HepG2 (cell line): ENCODE results near the gene SETD1B. TPM values are rescaled to one million over a fixed set of nuclear protein-coding genes. Genes with fewer than 3 reads are reported as not detected.

Experiments used
- ARHGAP35 ChIP-seq: sonication (generic); formaldehyde crosslinking; IDR thresholded peaks from 2 replicates; pipeline ENCODE4 v1.9.0; 2022; ENCODE audit warnings: mild to moderate bottlenecking, inconsistent platforms, moderate library complexity, missing genetic modification reagents, borderline replicate concordance
- NFKBIZ ChIP-seq: IDR thresholded peaks from 2 replicates; pipeline ENCODE4 v1.6.1; 2018; ENCODE audit warnings: missing genetic modification reagents, missing compliant biosample characterization
- PAX8 ChIP-seq: sonication (generic); formaldehyde crosslinking; IDR thresholded peaks from 2 replicates; pipeline ENCODE4 v1.8.0; 2022; ENCODE audit warnings: mild to moderate bottlenecking, missing genetic modification reagents, borderline replicate concordance
- YEATS4 ChIP-seq: sonication (generic); formaldehyde crosslinking; IDR thresholded peaks from 2 replicates; pipeline ENCODE4 v1.4.0; 2020; ENCODE audit warnings: missing genetic modification reagents, borderline replicate concordance
- ZFX ChIP-seq: sonication (generic); formaldehyde crosslinking; IDR thresholded peaks from 2 replicates; pipeline ENCODE4 v1.4.0; 2020; ENCODE audit warnings: mild to moderate bottlenecking, low read depth, missing genetic modification reagents, moderate library complexity
- ZFY ChIP-seq: sonication (generic); formaldehyde crosslinking; IDR thresholded peaks from 2 replicates; pipeline ENCODE4 v1.4.0; 2020; ENCODE audit warnings: missing genetic modification reagents
- ZNF354B ChIP-seq: sonication (generic); formaldehyde crosslinking; IDR thresholded peaks from 2 replicates; pipeline ENCODE4 v1.8.0; 2022; ENCODE audit warnings: mild to moderate bottlenecking, missing genetic modification reagents
- ZNF782 ChIP-seq: sonication (generic); formaldehyde crosslinking; IDR thresholded peaks from 2 replicates; pipeline ENCODE4 v1.4.0; 2020; ENCODE audit warnings: missing genetic modification reagents, mild to moderate bottlenecking, borderline replicate concordance
- ZNF816 ChIP-seq: sonication (generic); formaldehyde crosslinking; IDR thresholded peaks from 2 replicates; pipeline ENCODE4 v1.8.0; 2022; ENCODE audit warnings: missing genetic modification reagents, mild to moderate bottlenecking, borderline replicate concordance
- ZNF839 ChIP-seq: sonication (generic); formaldehyde crosslinking; IDR thresholded peaks from 2 replicates; pipeline ENCODE4 v1.4.0; 2020; ENCODE audit warnings: missing genetic modification reagents, mild to moderate bottlenecking, borderline replicate concordance
- polyA plus RNA-seq, 8 experiments: library from polyadenylated mRNA; depleted of rRNA in 3 of 8; stranded (reverse) in 7 of 8; unstranded in 1 of 8; fragments of >200 nt; fragmentation: Illumina TruSeq in 4 of 8; extraction: Trizol in 4 of 8; gene quantifications; 2 replicates each; pipeline versions ENCODE4 v1.2.1 to v1.2.3, GENCODE V29; 2011 to 2016; ENCODE audit warnings: low read depth in 4 of 8, missing spikeins in 1 of 8, mixed read lengths in 1 of 8; ENCODE audit not compliant: insufficient read depth in 1 of 8
- total RNA-seq, 5 experiments: library from RNA; depleted of rRNA; stranded (reverse); fragments of >200 nt; fragmentation: Illumina TruSeq; extraction: Trizol; gene quantifications; 2 replicates each; pipeline ENCODE4 v1.2.3, GENCODE V29; 2016; ENCODE audit warnings: low read depth in 1 of 5
- TF ChIP-seq, protein P1 (sequence below): sonication (generic); formaldehyde crosslinking; IDR thresholded peaks from 2 replicates; pipeline ENCODE4 v1.8.0; 2022; ENCODE audit warnings: mild to moderate bottlenecking, missing genetic modification reagents; ENCODE audit not compliant: insufficient replicate concordance
- TF ChIP-seq, protein P2 (sequence below): IDR thresholded peaks from 2 replicates; pipeline ENCODE4 v1.6.1; 2016; ENCODE audit warnings: low read depth, control low read depth
- TF ChIP-seq, protein P3 (sequence below): IDR thresholded peaks from 2 replicates; pipeline ENCODE4 v1.6.1; 2012; ENCODE audit warnings: low read depth, low read length, improper control_type of control experiment
- TF ChIP-seq, protein P4 (sequence below): sonication (generic); formaldehyde crosslinking; conservative IDR thresholded peaks from 2 replicates; pipeline ENCODE4 v1.8.0; 2022; ENCODE audit warnings: mild to moderate bottlenecking, moderate library complexity, missing genetic modification reagents
- TF ChIP-seq, protein P5 (sequence below): sonication (generic); formaldehyde crosslinking; IDR thresholded peaks from 2 replicates; pipeline ENCODE4 v1.5.0; 2020; ENCODE audit warnings: mild to moderate bottlenecking, missing genetic modification reagents
- TF ChIP-seq, protein P6 (sequence below): sonication (generic); formaldehyde crosslinking; IDR thresholded peaks from 2 replicates; pipeline ENCODE4 v1.4.0; 2020; ENCODE audit warnings: missing genetic modification reagents

Gene SETD1B
- total and polyA plus RNA-seq, 2 of the 13 experiments (the other 11 are each of a cell fraction or from before 2014, with no cell fraction given): 1.1 to 1.4 TPM

DNA sequence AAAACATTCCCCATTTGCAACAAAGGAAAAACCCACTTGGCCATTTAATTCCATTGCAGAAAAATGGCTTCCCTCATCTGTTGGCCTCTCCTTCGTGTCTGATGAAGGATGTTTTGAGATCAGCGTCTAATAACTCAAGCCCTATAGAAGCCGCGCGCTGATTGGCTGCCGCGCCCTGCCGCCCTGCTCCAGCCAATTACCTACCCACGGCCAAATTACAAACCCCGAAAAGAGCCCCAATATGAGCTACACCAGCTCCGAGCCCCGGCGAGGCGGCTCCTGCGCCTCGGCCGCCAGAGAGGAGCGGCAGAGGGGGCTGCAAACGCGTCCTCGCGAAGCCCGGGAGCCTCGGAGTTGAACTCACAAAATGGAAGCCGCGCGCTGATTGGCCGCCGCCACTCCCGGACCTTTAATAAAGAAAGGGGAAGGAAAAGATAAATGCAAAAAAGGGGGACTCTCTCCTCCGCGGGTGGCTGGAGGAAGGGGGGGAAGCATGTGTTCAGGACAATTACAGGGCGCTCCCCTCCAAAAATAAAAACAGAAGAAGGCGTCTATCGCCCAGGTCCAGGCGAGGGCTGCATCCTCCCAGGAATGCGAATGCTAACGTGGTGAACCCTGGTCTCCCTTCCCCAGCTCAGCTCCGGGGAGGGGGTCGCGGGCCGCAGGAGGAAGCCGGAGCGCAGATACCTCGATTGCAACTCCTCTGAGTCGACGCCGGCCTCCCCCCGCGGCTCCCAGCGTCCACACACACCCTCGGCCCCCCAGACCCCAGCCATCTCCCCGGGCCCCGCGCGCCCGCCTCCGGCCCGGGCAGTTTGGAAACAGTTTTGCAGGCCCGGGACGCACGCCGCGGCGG lies 738 bp upstream of the SETD1B start (continued):
- TF ChIP-seq, protein P1, sequence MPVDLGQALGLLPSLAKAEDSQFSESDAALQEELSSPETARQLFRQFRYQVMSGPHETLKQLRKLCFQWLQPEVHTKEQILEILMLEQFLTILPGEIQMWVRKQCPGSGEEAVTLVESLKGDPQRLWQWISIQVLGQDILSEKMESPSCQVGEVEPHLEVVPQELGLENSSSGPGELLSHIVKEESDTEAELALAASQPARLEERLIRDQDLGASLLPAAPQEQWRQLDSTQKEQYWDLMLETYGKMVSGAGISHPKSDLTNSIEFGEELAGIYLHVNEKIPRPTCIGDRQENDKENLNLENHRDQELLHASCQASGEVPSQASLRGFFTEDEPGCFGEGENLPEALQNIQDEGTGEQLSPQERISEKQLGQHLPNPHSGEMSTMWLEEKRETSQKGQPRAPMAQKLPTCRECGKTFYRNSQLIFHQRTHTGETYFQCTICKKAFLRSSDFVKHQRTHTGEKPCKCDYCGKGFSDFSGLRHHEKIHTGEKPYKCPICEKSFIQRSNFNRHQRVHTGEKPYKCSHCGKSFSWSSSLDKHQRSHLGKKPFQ: peak; percentile 28
- TF ChIP-seq PAX8 (CRISPR knock-in tag): no peak
- TF ChIP-seq ARHGAP35 (CRISPR knock-in tag): no peak
- 0 out of 2 replicates have a peak, but pooled peaks have one; percentile 14 for TF ChIP-seq ZNF354B
- TF ChIP-seq ZNF839 (CRISPR knock-in tag): no peak
- TF ChIP-seq, protein P2, sequence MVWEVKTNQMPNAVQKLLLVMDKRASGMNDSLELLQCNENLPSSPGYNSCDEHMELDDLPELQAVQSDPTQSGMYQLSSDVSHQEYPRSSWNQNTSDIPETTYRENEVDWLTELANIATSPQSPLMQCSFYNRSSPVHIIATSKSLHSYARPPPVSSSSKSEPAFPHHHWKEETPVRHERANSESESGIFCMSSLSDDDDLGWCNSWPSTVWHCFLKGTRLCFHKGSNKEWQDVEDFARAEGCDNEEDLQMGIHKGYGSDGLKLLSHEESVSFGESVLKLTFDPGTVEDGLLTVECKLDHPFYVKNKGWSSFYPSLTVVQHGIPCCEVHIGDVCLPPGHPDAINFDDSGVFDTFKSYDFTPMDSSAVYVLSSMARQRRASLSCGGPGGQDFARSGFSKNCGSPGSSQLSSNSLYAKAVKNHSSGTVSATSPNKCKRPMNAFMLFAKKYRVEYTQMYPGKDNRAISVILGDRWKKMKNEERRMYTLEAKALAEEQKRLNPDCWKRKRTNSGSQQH: peak; percentile 59; the same call in 1 of the 2 replicates
- TF ChIP-seq, protein P3, sequence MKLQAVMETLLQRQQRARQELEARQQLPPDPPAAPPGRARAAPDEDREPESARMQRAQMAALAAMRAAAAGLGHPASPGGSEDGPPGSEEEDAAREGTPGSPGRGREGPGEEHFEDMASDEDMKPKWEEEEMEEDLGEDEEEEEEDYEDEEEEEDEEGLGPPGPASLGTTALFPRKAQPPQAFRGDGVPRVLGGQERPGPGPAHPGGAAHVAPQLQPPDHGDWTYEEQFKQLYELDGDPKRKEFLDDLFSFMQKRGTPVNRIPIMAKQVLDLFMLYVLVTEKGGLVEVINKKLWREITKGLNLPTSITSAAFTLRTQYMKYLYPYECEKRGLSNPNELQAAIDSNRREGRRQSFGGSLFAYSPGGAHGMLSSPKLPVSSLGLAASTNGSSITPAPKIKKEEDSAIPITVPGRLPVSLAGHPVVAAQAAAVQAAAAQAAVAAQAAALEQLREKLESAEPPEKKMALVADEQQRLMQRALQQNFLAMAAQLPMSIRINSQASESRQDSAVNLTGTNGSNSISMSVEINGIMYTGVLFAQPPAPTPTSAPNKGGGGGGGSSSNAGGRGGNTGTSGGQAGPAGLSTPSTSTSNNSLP: peak; percentile 82; the same call in 1 of the 2 replicates
- TF ChIP-seq, protein P4, sequence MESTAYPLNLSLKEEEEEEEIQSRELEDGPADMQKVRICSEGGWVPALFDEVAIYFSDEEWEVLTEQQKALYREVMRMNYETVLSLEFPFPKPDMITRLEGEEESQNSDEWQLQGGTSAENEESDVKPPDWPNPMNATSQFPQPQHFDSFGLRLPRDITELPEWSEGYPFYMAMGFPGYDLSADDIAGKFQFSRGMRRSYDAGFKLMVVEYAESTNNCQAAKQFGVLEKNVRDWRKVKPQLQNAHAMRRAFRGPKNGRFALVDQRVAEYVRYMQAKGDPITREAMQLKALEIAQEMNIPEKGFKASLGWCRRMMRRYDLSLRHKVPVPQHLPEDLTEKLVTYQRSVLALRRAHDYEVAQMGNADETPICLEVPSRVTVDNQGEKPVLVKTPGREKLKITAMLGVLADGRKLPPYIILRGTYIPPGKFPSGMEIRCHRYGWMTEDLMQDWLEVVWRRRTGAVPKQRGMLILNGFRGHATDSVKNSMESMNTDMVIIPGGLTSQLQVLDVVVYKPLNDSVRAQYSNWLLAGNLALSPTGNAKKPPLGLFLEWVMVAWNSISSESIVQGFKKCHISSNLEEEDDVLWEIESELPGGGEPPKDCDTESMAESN: no peak
- TF ChIP-seq, protein P5, sequence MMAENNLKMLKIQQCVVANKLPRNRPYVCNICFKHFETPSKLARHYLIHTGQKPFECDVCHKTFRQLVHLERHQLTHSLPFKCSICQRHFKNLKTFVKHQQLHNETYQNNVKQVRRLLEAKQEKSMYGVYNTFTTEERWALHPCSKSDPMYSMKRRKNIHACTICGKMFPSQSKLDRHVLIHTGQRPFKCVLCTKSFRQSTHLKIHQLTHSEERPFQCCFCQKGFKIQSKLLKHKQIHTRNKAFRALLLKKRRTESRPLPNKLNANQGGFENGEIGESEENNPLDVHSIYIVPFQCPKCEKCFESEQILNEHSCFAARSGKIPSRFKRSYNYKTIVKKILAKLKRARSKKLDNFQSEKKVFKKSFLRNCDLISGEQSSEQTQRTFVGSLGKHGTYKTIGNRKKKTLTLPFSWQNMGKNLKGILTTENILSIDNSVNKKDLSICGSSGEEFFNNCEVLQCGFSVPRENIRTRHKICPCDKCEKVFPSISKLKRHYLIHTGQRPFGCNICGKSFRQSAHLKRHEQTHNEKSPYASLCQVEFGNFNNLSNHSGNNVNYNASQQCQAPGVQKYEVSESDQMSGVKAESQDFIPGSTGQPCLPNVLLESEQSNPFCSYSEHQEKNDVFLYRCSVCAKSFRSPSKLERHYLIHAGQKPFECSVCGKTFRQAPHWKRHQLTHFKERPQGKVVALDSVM (CRISPR knock-in tag): 0 out of 2 replicates have a peak, but pooled peaks have one; percentile 33
- TF ChIP-seq ZFY (CRISPR knock-in tag): peak; percentile 58
- TF ChIP-seq ZNF782: 0 out of 2 replicates have a peak, but pooled peaks have one; percentile 17
- peak; percentile 71 for TF ChIP-seq NFKBIZ (CRISPR knock-in tag)
- peak; percentile 85 for TF ChIP-seq ZNF816 (CRISPR knock-in tag)
- TF ChIP-seq, protein P6, sequence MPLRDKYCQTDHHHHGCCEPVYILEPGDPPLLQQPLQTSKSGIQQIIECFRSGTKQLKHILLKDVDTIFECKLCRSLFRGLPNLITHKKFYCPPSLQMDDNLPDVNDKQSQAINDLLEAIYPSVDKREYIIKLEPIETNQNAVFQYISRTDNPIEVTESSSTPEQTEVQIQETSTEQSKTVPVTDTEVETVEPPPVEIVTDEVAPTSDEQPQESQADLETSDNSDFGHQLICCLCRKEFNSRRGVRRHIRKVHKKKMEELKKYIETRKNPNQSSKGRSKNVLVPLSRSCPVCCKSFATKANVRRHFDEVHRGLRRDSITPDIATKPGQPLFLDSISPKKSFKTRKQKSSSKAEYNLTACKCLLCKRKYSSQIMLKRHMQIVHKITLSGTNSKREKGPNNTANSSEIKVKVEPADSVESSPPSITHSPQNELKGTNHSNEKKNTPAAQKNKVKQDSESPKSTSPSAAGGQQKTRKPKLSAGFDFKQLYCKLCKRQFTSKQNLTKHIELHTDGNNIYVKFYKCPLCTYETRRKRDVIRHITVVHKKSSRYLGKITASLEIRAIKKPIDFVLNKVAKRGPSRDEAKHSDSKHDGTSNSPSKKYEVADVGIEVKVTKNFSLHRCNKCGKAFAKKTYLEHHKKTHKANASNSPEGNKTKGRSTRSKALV (CRISPR knock-in tag): peak; percentile 26; the same call in 1 of the 2 replicates
- TF ChIP-seq YEATS4 (CRISPR knock-in tag): peak; percentile 72
- TF ChIP-seq ZFX: peak; percentile 67; the same call in 1 of the 2 replicates
